GM12878 (cell line): Measurements from ENCODE around the gene MB21D2. TPM values are rescaled to one million over a fixed set of nuclear protein-coding genes. Genes with fewer than 3 reads are reported as not detected.

Experiments
- ATAC-seq: fragments of 200-7000 bp; cut with Tn5 transposase; 3 replicates; pipeline ENCODE4 v1.9.1; 2020; ENCODE audit warnings: mild to moderate bottlenecking, moderate library complexity
- BruUV-seq: library from RNA; stranded (reverse); fragments of 400-500 nt; replicated peaks from 2 replicates; lab custom pipeline; 2021; lab: Mats Ljungman, UMichigan
- CTCF ChIA-PET: fragments of 300-600 bp; sonication (Branson Sonifier 250); formaldehyde crosslinking; extraction: SDS; loops from one replicate; lab custom pipeline; 2021; ENCODE audit warnings: inconsistent platforms; lab: Yijun Ruan, JAX
- POLR2A ChIA-PET: fragments of 350-600 bp; formaldehyde crosslinking; extraction: SDS; loops from one replicate; lab custom pipeline; 2021; ENCODE audit warnings: inconsistent platforms; lab: Charles Lee
- RAD21 ChIA-PET: fragments of 300-600 bp; sonication (Branson Sonifier 250); formaldehyde crosslinking; loops from one replicate; lab custom pipeline; 2023; ENCODE audit warnings: antibody characterized with exemption; ENCODE audit not compliant: unreplicated experiment; lab: Charles Lee
- SMC1A ChIA-PET: fragments of 300-600 bp; sonication (Branson Sonifier 250); formaldehyde crosslinking; loops from one replicate; lab custom pipeline; 2023; ENCODE audit not compliant: unreplicated experiment, uncharacterized antibody; lab: Charles Lee
- DNase-seq: peaks from one replicate; pipeline ENCODE4 v3.0.0-alpha.2; 2011; ENCODE audit warnings: low read depth, low spot score
- FAIRE-seq: peaks from 3 replicates; lab custom pipeline; 2011; peaks lifted over from hg19 to GRCh38; lab: Jason Lieb, UNC
- H2AFZ ChIP-seq: 2 replicates; pipeline ENCODE4 v1.6.0; 2011; ENCODE audit warnings: low read depth, low read length, control low read depth; ENCODE audit not compliant: control insufficient read depth
- H3K27ac ChIP-seq: 2 replicates; pipeline ENCODE4 v1.5.1; 2011; ENCODE audit warnings: control low read depth; ENCODE audit not compliant: control insufficient read depth, insufficient read depth
- H3K27me3 ChIP-seq, 2 experiments: replicated peaks in 1 of 2; 2 replicates each; pipeline versions ENCODE4 v1.6.0 to v1.6.1; 2011; ENCODE audit warnings: low read length in 1 of 2; ENCODE audit not compliant: control insufficient read depth in 2 of 2, insufficient read depth in 2 of 2
- H3K36me3 ChIP-seq, 2 experiments: 2 replicates each; pipeline ENCODE4 v1.5.1; 2011; ENCODE audit warnings: low read length in 1 of 2; ENCODE audit not compliant: control insufficient read depth in 2 of 2, insufficient read depth in 2 of 2
- H3K4me1 ChIP-seq: 2 replicates; pipeline ENCODE4 v1.6.1; 2011; ENCODE audit warnings: mild to moderate bottlenecking, low read length, moderate library complexity, mixed read lengths; ENCODE audit not compliant: control insufficient read depth, insufficient read depth
- H3K4me2 ChIP-seq: 2 replicates; pipeline ENCODE4 v1.6.0; 2011; ENCODE audit warnings: control low read depth; ENCODE audit not compliant: control insufficient read depth, insufficient read depth
- H3K4me3 ChIP-seq: fragments of 200-600 bp; sonication (generic); 2 replicates; pipeline ENCODE4 v1.5.1; 2016
- H3K79me2 ChIP-seq: 2 replicates; pipeline ENCODE4 v1.6.0; 2011; ENCODE audit warnings: low read length; ENCODE audit not compliant: control insufficient read depth, insufficient read depth
- H3K9ac ChIP-seq: 2 replicates; pipeline ENCODE4 v1.8.0; 2011; ENCODE audit warnings: low read length, control low read depth, mixed read lengths; ENCODE audit not compliant: control insufficient read depth, insufficient read depth
- H3K9me3 ChIP-seq: replicated peaks from 3 replicates; pipeline ENCODE4 v1.5.1; 2011; ENCODE audit warnings: mild to moderate bottlenecking, low read length; ENCODE audit not compliant: control insufficient read depth, insufficient read depth
- H4K20me1 ChIP-seq: 2 replicates; pipeline ENCODE4 v1.6.0; 2011; ENCODE audit not compliant: control insufficient read depth, insufficient read depth
- ATF2 ChIP-seq: IDR thresholded peaks from 2 replicates; pipeline ENCODE4 v1.6.1; 2012; ENCODE audit warnings: low read length, inconsistent platforms
- CBX3 ChIP-seq: fragments of 200-600 bp; sonication (generic); IDR thresholded peaks from 2 replicates; pipeline ENCODE4 v1.6.1; 2016; ENCODE audit warnings: low read depth, borderline replicate concordance
- E2F4 ChIP-seq: IDR thresholded peaks from 2 replicates; pipeline ENCODE4 v1.6.1; 2012; ENCODE audit warnings: low read depth, low read length, improper control_type of control experiment
- EED ChIP-seq: sonication (generic); IDR thresholded peaks from 2 replicates; pipeline ENCODE4 v1.6.1; 2016; ENCODE audit warnings: antibody characterized with exemption, low read depth
- JUNB ChIP-seq: IDR thresholded peaks from 2 replicates; pipeline ENCODE4 v1.6.1; 2016; ENCODE audit warnings: antibody characterized with exemption, mild to moderate bottlenecking
- NFYB ChIP-seq: IDR thresholded peaks from 2 replicates; pipeline ENCODE4 v1.6.1; 2011; ENCODE audit warnings: low read depth, mild to moderate bottlenecking, low read length, improper control_type of control experiment, moderate library complexity; ENCODE audit not compliant: insufficient read depth
- PAX5 ChIP-seq: IDR thresholded peaks from 2 replicates; pipeline ENCODE4 v1.6.1; 2011; ENCODE audit warnings: low read depth, low read length, borderline replicate concordance
- RAD21 ChIP-seq: IDR thresholded peaks from 2 replicates; pipeline ENCODE4 v1.6.1; 2011; ENCODE audit warnings: mild to moderate bottlenecking, low read depth, low read length, moderate library complexity; ENCODE audit not compliant: insufficient read depth
- SP1 ChIP-seq: IDR thresholded peaks from one replicate; pipeline ENCODE4 v1.6.1; 2011; ENCODE audit warnings: low read depth, low read length
- STAT1 ChIP-seq: fragments of 450-650 bp; conservative IDR thresholded peaks from 2 replicates; pipeline ENCODE4 v1.6.1; 2014; ENCODE audit warnings: antibody characterized with exemption, mild to moderate bottlenecking
- WRNIP1 ChIP-seq: IDR thresholded peaks from 2 replicates; pipeline ENCODE4 v1.6.1; 2011; ENCODE audit warnings: low read depth, low read length, improper control_type of control experiment, borderline replicate concordance
- ZNF384 ChIP-seq: IDR thresholded peaks from 2 replicates; pipeline ENCODE4 v1.6.1; 2012; ENCODE audit warnings: low read depth, mild to moderate bottlenecking, low read length, improper control_type of control experiment, borderline replicate concordance
- ZNF592 ChIP-seq: fragments of 450-650 bp; IDR thresholded peaks from 2 replicates; pipeline ENCODE4 v1.6.1; 2017; ENCODE audit warnings: mild to moderate bottlenecking, moderate library complexity
- WGBS: methylation state at CpG from one replicate; pipeline ENCODE4 v1.1.6; 2016; ENCODE audit warnings: low lambda C conversion rate; ENCODE audit not compliant: insufficient replicate concordance, insufficient coverage; ENCODE audit errors: missing lambda C conversion rate; 5-methylcytosine and 5-hydroxymethylcytosine counted together
- in situ Hi-C: fragments of 300-500 bp; cut with MboI; formaldehyde crosslinking; loops from 9 replicates; pipeline ENCODE4 v1.14.3; 2018; ENCODE audit warnings: mixed read lengths
- intact Hi-C: fragments of 100-400 bp; cut with micrococcal nuclease; formaldehyde crosslinking; loops from one replicate; pipeline ENCODE4 v1.14.2; 2022; ENCODE audit not compliant: unreplicated experiment
- polyA plus RNA-seq, 11 experiments: library from polyadenylated mRNA; depleted of rRNA in 4 of 11; unstranded in 6 of 11; stranded (reverse) in 5 of 11; fragments of >200 nt; fragmentation: Nextera tagmentation in 4 of 11; fragmentation: Illumina TruSeq in 1 of 11; extraction: Ambion mirVana in 4 of 11; extraction: Trizol in 1 of 11; gene quantifications; 1 replicate in 1 of 11; 2 replicates in 10 of 11; pipeline versions ENCODE4 v1.2.1 to v1.2.3, GENCODE V29; 2011 to 2016; ENCODE audit warnings: inconsistent platforms in 2 of 11, missing spikeins in 2 of 11, low read depth in 1 of 11
- total RNA-seq, 4 experiments: library from RNA; depleted of rRNA in 3 of 4; stranded (reverse); fragments of >200 nt in 3 of 4; fragmentation: Illumina TruSeq in 1 of 4; extraction: Trizol in 1 of 4; gene quantifications; 2 replicates each; pipeline versions ENCODE4 v1.2.1 to v1.2.3, GENCODE V29; 2013 to 2021

The MB21D2 gene
- total and polyA plus RNA-seq, 10 of the 15 experiments (the other 5 are each of a cell fraction or from before 2014, with no cell fraction given), result 7.9 to 21.2 (median 15.3) TPM

DNA sequence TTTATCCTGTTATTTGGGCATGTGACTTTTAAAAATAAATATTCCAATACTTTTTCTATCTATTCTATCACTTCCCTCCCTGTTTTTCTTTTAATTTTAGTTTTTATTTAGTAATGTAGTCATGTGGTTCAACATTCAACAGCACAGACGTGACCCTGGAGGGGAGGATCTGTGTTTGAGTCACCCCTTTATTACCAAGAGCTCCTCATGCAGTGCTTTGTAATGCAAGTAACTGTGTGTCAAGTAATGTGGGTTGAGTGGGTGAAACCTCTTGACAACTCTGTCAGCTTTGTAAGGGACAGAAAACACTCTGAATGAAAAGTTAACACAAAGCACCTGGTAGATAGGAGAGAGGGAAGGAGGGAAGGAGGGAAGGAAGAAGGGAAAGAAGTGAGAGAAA, 100.6 kb downstream of the MB21D2 start (continued):
- TF ChIP-seq PAX5 (no peak), STAT1 (no peak), JUNB (0 out of 2 replicates have a peak, but pooled peaks have one; percentile 39), ZNF384 (peak; percentile 16; the same call in 1 of the 2 replicates), CBX3 (no peak), WRNIP1 (no peak)

- H3K4me3 ChIP-seq, result no peak overlapping the region
- H3K4me1 ChIP-seq, result peaks cover 30% of the 10 kb centered on the region
- no peaks in the 10 kb centered on the region for H3K9me3 ChIP-seq
- no peaks in the 10 kb centered on the region for H4K20me1 ChIP-seq
- no peaks in the 10 kb centered on the region; a peak in 1 of 4 replicates for H3K36me3 ChIP-seq
- DNase-seq (no peak), ATAC-seq (0 out of 3 replicates have a peak, but pooled peaks have one; percentile 7), FAIRE-seq (no peak)
- CTCF ChIA-PET, result interaction anchor here (0.7 to 13.7 kb wide), 38 partner anchors 9 to 313 kb away, joined by 3 to 440 read pairs (median 6); partner anchors contain the start of gene MB21D2
- H3K27me3 ChIP-seq, result no peaks in the 10 kb centered on the region
- RAD21 ChIA-PET, result interaction anchor here (0.5 to 14.6 kb wide), 22 partner anchors 9 to 756 kb away, joined by 3 to 425 read pairs (median 4); partner anchors contain the start of gene MB21D2
- intact Hi-C loops (loop anchor here (1.0 to 10.0 kb wide), 4 partner anchors 36 to 646 kb away; no protein-coding TSS in a partner anchor), in situ Hi-C loops (loop anchor here (5.0 kb wide), 2 partner anchors 96 to 226 kb away; no protein-coding TSS in a partner anchor)
- no peak overlapping the region for H2AFZ ChIP-seq
- H3K79me2 ChIP-seq, result peaks cover 6% of the 10 kb centered on the region
- no peak overlapping the region for H3K9ac ChIP-seq
- no peak overlapping the region for H3K27ac ChIP-seq
- WGBS, result 75% methylated on average over 4 of the region's 4 CpGs
- no TSS peak for BruUV-seq
- peak overlapping the region; percentile 17; the same call in 1 of the 2 replicates for H3K4me2 ChIP-seq
- POLR2A ChIA-PET, result interaction anchor here (0.6 to 6.0 kb wide), 5 partner anchors 9 to 226 kb away, joined by 3 to 58 read pairs (median 4); partner anchors contain the start of gene MB21D2
- SMC1A ChIA-PET, result interaction anchor here (0.9 to 17.1 kb wide), 35 partner anchors 10 to 756 kb away, joined by 3 to 472 read pairs (median 7); partner anchors contain the start of gene MB21D2
- TF ChIP-seq JUNB (no peak), E2F4 (no peak), EED (no peak), CBX3 (no peak), RAD21 (peak; percentile 94), ZNF592 (0 out of 2 replicates have a peak, but pooled peaks have one; percentile 36), SP1 (no peak), ATF2 (no peak), NFYB (no peak)
Measured at GRCh38 chr3:192816351-192816750, 101.3 kb downstream of the MB21D2 start.
